Liver (tissue), 9 donors: ENCODE measurements around the gene BDKRB1. TPM values are rescaled to one million over a fixed set of nuclear protein-coding genes. Genes with fewer than 3 reads are reported as not detected.

Experiments used
- DNase-seq: peaks from one replicate; pipeline ENCODE4 v3.0.0-alpha.2; 2017; ENCODE audit warnings: low spot score
- H3K27ac ChIP-seq, 2 donors: one replicate each; pipeline ENCODE4 v1.7.0; 2013; ENCODE audit warnings: inconsistent platforms in 2 of 2, low read length in 2 of 2, control low read depth in 1 of 2, low read depth in 1 of 2, mild to moderate bottlenecking in 1 of 2
- H3K27me3 ChIP-seq, 4 donors: one replicate each; pipeline versions ENCODE4 v1.6.1 to v1.7.0; 2013; ENCODE audit warnings: low read length in 3 of 4, inconsistent platforms in 1 of 4, mild to moderate bottlenecking in 1 of 4, moderate library complexity in 1 of 4; ENCODE audit not compliant: control insufficient read depth in 4 of 4, insufficient read depth in 4 of 4
- H3K36me3 ChIP-seq, 4 donors: one replicate each; pipeline versions ENCODE4 v1.6.1 to v1.7.0; 2013; ENCODE audit warnings: low read length in 3 of 4, mild to moderate bottlenecking in 3 of 4, low read depth in 1 of 4, moderate library complexity in 1 of 4; ENCODE audit not compliant: control insufficient read depth in 4 of 4, insufficient read depth in 3 of 4
- H3K4me1 ChIP-seq, 4 donors: one replicate each; pipeline versions ENCODE4 v1.6.1 to v1.7.0; 2013; ENCODE audit warnings: low read length in 3 of 4, mild to moderate bottlenecking in 3 of 4, moderate library complexity in 1 of 4; ENCODE audit not compliant: control insufficient read depth in 4 of 4, insufficient read depth in 4 of 4
- H3K4me3 ChIP-seq, 3 donors: one replicate each; pipeline versions ENCODE4 v1.6.1 to v1.7.0; 2013; ENCODE audit warnings: low read length in 3 of 3, control low read depth in 1 of 3, low read depth in 1 of 3, mild to moderate bottlenecking in 1 of 3
- H3K9ac ChIP-seq, 2 donors: one replicate each; pipeline ENCODE4 v1.7.0; 2013; ENCODE audit warnings: low read length in 2 of 2, mild to moderate bottlenecking in 2 of 2, moderate library complexity in 2 of 2, control low read depth in 1 of 2, low read depth in 1 of 2
- H3K9me3 ChIP-seq, 4 donors: one replicate each; pipeline versions ENCODE4 v1.6.1 to v1.7.0; 2013; ENCODE audit warnings: low read length in 3 of 4; ENCODE audit not compliant: control insufficient read depth in 4 of 4
- ATF3 ChIP-seq: IDR thresholded peaks from 2 replicates; pipeline ENCODE4 v1.6.1; 2016; ENCODE audit warnings: antibody characterized with exemption
- CTCF ChIP-seq: fragments of 150-350 bp; IDR thresholded peaks from 2 replicates; pipeline ENCODE4 v1.5.1; 2017; ENCODE audit warnings: improper control_type of control experiment, low read depth, low read length; ENCODE audit not compliant: missing input control
- EGR1 ChIP-seq, 2 donors: IDR thresholded peaks; 2 replicates each; pipeline ENCODE4 v1.6.1; 2016 to 2018; ENCODE audit warnings: antibody characterized with exemption in 2 of 2, low read depth in 2 of 2
- FOXA1 ChIP-seq: IDR thresholded peaks from 2 replicates; pipeline ENCODE4 v1.6.1; 2016; ENCODE audit warnings: antibody characterized with exemption
- FOXA2 ChIP-seq: IDR thresholded peaks from 2 replicates; pipeline ENCODE4 v1.6.1; 2016; ENCODE audit warnings: antibody characterized with exemption
- GABPA ChIP-seq, 2 donors: IDR thresholded peaks in 1 of 2; conservative IDR thresholded peaks in 1 of 2; 2 replicates each; pipeline ENCODE4 v1.6.1; 2016; ENCODE audit warnings: antibody characterized with exemption in 2 of 2, mild to moderate bottlenecking in 1 of 2, moderate library complexity in 1 of 2
- HNF4A ChIP-seq, 2 donors: conservative IDR thresholded peaks; 2 replicates each; pipeline ENCODE4 v1.6.1; 2016; ENCODE audit warnings: antibody characterized with exemption in 2 of 2, mild to moderate bottlenecking in 2 of 2
- HNF4G ChIP-seq: IDR thresholded peaks from 2 replicates; pipeline ENCODE4 v1.6.1; 2016; ENCODE audit warnings: antibody characterized with exemption
- JUND ChIP-seq, 2 donors: IDR thresholded peaks; 2 replicates each; pipeline ENCODE4 v1.6.1; 2016; ENCODE audit warnings: antibody characterized with exemption in 2 of 2
- MAX ChIP-seq: IDR thresholded peaks from 2 replicates; pipeline ENCODE4 v1.6.1; 2016; ENCODE audit warnings: antibody characterized with exemption
- NR2F2 ChIP-seq: IDR thresholded peaks from 2 replicates; pipeline ENCODE4 v1.6.1; 2016; ENCODE audit warnings: antibody characterized with exemption
- RAD21 ChIP-seq, 2 donors: IDR thresholded peaks; 2 replicates each; pipeline ENCODE4 v1.6.1; 2016; ENCODE audit warnings: antibody characterized with exemption in 2 of 2, mild to moderate bottlenecking in 2 of 2
- REST ChIP-seq: IDR thresholded peaks from 2 replicates; pipeline ENCODE4 v1.6.1; 2016; ENCODE audit warnings: antibody characterized with exemption, mild to moderate bottlenecking
- RXRA ChIP-seq, 2 donors: IDR thresholded peaks; 2 replicates each; pipeline ENCODE4 v1.6.1; 2017 to 2018; ENCODE audit warnings: antibody characterized with exemption in 2 of 2, mild to moderate bottlenecking in 1 of 2
- SP1 ChIP-seq: IDR thresholded peaks from 2 replicates; pipeline ENCODE4 v1.6.1; 2018; ENCODE audit warnings: antibody characterized with exemption, mild to moderate bottlenecking
- TAF1 ChIP-seq: conservative IDR thresholded peaks from 2 replicates; pipeline ENCODE4 v1.6.1; 2016; ENCODE audit warnings: antibody characterized with exemption, mild to moderate bottlenecking
- YY1 ChIP-seq: IDR thresholded peaks from 2 replicates; pipeline ENCODE4 v1.6.1; 2016; ENCODE audit warnings: antibody characterized with exemption, mild to moderate bottlenecking
- ZBTB33 ChIP-seq: IDR thresholded peaks from 2 replicates; pipeline ENCODE4 v1.6.1; 2016; ENCODE audit warnings: antibody characterized with exemption
- WGBS: extraction: QIAGEN DNeasy Blood & Tissue Kit; methylation state at CpG from one replicate; pipeline ENCODE4 v1.1.7; 2013; 5-methylcytosine and 5-hydroxymethylcytosine counted together
- polyA plus RNA-seq, 2 donors: library from polyadenylated mRNA; stranded (reverse) in 1 of 2; unstranded in 1 of 2; fragments of 200-250 nt in 1 of 2; fragments of >200 nt in 1 of 2; fragmentation: Nextera tagmentation in 1 of 2; extraction: Ambion mirVana in 1 of 2; gene quantifications; one replicate each; pipeline versions ENCODE4 v1.2.1 to v1.2.3, GENCODE V29; 2013 to 2015
- total RNA-seq, 2 donors: library from RNA; depleted of rRNA; stranded (reverse); fragments of >200 nt; gene quantifications; one replicate each; pipeline ENCODE4 v1.2.3, GENCODE V29; 2014
- donor health status: healthy.
- donor health status: healthy.
- donor health status: healthy.
- donor health status: healthy.
- donor health status: healthy.

BDKRB1 gene
- total and polyA plus RNA-seq, 4 donors = not detected

- Histone ChIP-seq H3K9me3 (no peaks in the 10 kb centered on the region), H3K4me3 (no peak overlapping the region), H3K4me1 (no peaks in the 10 kb centered on the region), H3K9ac (no peak overlapping the region), H3K36me3 (no peaks in the 10 kb centered on the region), H3K27me3 (peaks cover 0 to 3% (median 0%) of the 10 kb centered on the region in 4 donors), H3K27ac (no peak overlapping the region)
- TF ChIP-seq ZBTB33 (no peak), GABPA (IDR thresholded peaks at IDR 0.05 in 1 of 2, conservative IDR thresholded peaks at IDR 0.05 in 1 of 2) (no peak), RAD21 (IDR thresholded peaks at IDR 0.05) (no peak), REST (no peak), MAX (no peak)
- no peak for DNase-seq
- 82% methylated on average over 4 of the region's 4 CpGs for WGBS
Measured at GRCh38 chr14:96256407-96256806, 397 bp downstream of the BDKRB1 start.

- no peak overlapping the region for H3K4me3 ChIP-seq
- H3K27me3 ChIP-seq = peaks cover 0 to 3% (median 0%) of the 10 kb centered on the region in 4 donors
- no peak overlapping the region for H3K9ac ChIP-seq
- no peaks in the 10 kb centered on the region for H3K4me1 ChIP-seq
- no peaks in the 10 kb centered on the region for H3K36me3 ChIP-seq
- TF ChIP-seq ZBTB33 = no peak
- no peak for TF ChIP-seq FOXA2
- no peak for TF ChIP-seq HNF4A (conservative IDR thresholded peaks at IDR 0.05)
- TF ChIP-seq NR2F2 = no peak
- no peak for TF ChIP-seq TAF1
- no peak for TF ChIP-seq YY1
- no peak for TF ChIP-seq MAX
- no peak for TF ChIP-seq EGR1 (IDR thresholded peaks at IDR 0.05; ENCODE audit: low read depth in 2 of 2)
- TF ChIP-seq JUND (IDR thresholded peaks at IDR 0.05) = no peak
- no peak for TF ChIP-seq FOXA1
- no peak for TF ChIP-seq ATF3
- TF ChIP-seq GABPA (IDR thresholded peaks at IDR 0.05 in 1 of 2, conservative IDR thresholded peaks at IDR 0.05 in 1 of 2) = no peak
- TF ChIP-seq HNF4G = no peak
- TF ChIP-seq RAD21 (IDR thresholded peaks at IDR 0.05) = no peak
- TF ChIP-seq REST = no peak
- no peak for TF ChIP-seq CTCF
- TF ChIP-seq RXRA (IDR thresholded peaks at IDR 0.05) = no peak
- no peak for TF ChIP-seq SP1
- no peak overlapping the region for H3K27ac ChIP-seq
- WGBS = 72% methylated on average over 8 of the region's 8 CpGs
- no peaks in the 10 kb centered on the region for H3K9me3 ChIP-seq
- no peak for DNase-seq
Measured at GRCh38 chr14:96257056-96257455, 1.0 kb downstream of the BDKRB1 start.
